Kidney capillary endothelial cell (primary cell): ENCODE measurements around the gene CERS5.
"Not testable (repeated sequence)": the region's sequence is repeated elsewhere in the genome, so short reads cannot be mapped to it uniquely, and the experiment has no call there.

Experiments used
- DNase-seq: peaks from one replicate; pipeline ENCODE4 v3.0.0-alpha.2; 2018; ENCODE audit warnings: low spot score

Gene CERS5

DNA sequence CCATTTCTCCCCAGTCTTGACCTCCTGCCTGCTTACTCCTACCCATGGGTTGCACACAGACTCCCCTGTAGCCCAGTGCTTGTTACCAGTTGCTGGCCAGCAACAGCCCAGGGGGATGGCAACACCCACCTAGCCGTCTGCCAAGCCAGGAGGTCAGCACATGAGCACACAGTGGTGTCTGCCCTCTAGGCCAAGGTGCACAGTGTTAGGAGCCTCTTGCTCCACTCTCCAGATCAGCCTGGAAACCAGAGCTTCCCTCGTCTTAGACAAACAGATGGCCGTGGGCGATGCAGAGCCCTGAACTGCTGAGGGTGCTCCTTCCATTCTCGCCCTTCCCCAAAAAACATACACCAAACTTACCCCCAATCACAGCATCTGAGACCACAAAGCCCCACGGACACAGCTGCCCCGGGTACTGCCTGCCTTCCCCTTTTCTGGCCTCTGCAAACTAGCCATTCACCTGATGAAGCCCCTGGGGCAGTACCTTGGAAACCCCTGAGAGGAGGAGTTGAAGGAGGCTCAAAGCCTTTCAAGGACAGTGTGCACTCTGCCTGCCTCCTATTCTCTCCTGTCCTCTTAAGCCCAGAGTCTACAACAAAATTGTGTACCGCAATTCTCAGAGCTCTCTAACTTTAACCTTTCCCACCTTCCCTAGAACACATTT lies 64.4 kb downstream of the CERS5 start:
- DNase-seq, result no peak

DNA sequence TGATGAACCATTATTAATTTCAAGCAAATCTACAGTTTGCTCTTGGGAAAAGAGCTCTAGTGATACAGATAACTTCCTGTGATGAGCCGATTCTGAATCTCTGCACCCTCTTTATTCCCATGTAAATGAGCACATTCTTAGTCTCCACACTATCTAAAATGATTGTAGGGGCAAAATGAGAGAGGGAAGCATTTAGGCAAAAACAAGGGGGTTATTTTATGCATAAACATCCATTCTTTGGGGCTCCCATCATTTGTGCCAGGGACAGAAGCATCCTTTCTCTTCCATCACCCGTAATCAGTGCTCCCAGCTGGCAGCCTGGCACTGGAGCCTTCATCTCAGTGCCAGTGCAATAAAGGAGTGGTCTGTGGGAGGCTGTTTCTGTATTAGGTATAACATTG lies 65.0 kb downstream of the CERS5 start:
- DNase-seq, result no peak

DNA sequence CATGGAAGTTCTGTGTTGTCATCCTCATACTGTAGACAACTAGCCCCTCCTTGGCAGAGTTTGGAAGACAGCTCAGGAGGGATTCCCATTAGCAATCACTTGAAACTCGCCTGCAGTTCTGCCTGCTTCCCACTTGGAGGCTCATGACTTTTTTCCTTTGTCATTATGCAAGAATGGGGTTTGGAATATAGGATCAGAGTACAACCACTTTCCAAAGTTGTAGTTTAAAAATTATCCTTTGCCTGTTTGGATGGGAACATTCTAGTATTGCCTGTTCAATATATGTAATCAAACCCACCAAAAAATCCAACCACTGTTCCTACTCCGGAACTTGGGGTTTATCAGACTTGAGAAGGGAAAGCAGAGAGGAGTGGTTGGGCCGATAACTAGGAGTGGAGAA lies 65.5 kb downstream of the CERS5 start:
- DNase-seq, result peak; percentile 41

DNA sequence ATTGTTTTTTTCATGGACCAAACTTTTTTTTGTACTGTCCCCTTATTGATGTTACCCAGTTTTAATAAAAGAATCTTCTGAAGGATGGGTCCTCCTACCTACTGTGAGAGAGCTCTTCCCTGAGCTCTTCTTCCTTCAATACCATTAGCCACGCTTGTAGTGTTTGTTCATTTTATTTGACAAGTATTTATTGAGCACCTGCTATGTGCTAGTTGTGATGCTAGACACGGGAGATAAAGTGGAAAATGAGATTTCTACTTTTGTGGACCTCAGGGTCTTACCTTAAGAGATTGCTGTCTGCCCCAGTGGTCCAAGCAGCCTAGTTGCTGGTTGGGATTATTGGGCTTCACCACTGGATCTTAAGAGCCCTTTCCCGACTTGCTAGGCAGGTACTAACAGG lies 66.6 kb downstream of the CERS5 start:
- DNase-seq, result no peak

DNA sequence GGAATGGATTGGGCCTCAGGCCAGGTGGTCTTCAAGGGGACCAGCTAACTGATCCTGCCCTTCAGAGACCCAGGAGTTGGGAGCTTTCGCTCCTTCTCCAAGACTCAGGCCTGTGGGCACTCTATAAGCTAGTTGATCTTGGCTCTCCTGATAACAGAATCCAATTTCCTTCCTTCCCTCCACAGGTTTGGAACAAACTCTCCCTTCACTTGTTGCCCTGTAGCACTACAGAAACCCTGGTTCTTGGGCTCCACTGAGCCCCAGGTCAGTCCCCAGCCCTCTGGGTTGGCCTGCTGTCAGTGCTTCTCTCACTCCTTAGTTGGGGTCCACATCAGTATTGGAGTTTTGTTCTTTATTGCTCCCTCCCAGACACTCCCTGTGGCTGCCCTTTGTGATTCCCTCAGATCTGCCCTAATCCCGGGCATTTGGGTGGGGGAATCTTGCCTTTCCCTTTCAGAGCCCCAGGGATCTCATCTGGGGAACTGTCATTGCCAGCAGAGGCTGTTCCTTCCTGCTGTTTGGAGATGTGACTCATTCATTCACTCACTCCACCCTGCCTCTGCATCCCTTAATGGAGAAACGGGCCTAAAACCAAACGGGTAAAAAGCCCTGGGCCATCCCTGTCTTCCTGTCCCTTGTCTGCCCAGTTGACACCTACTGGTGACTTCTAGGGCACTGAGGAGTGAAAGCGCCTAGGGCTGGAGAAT lies 67.7 kb downstream of the CERS5 start:
- no peak for DNase-seq

DNA sequence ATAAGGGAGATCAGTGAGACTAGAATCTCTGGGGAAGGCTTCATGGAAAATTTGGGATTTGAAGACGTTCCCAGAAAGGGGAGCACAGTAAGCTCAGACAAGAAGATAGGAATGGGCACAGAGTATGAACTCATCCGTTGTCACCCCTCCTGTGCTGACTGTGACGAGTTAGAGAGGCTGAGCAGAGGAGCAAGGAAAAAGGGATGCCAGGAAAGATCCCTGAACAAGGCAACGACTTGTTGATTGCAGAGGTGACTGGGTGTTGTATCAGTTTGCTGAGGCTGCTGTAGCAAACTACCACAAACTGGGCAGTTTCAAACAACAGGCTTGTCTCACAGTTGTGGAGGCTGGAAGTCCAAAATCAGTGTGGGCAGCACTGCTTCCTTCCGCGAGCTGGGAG lies 69.2 kb downstream of the CERS5 start:
- no peak for DNase-seq

DNA sequence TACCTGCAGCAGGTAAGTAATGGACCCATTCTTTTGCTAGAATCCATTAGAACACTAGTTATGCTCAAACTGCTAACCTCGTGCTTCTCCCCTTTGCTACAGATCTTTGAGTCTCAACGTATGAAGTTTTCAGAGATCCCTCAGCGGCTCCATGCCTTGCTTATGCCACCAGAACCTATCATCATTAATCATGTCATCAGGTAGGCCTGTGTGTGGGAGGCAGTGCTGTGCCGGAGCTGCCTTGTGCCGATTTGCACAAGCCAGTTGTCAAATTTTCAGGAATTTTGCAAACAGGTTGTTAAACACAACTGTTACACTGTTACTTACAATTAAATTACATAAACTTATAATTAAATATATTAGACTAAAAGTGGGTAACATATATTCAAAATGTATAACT lies 76.8 kb downstream of the CERS5 start:
- no peak for DNase-seq

DNA sequence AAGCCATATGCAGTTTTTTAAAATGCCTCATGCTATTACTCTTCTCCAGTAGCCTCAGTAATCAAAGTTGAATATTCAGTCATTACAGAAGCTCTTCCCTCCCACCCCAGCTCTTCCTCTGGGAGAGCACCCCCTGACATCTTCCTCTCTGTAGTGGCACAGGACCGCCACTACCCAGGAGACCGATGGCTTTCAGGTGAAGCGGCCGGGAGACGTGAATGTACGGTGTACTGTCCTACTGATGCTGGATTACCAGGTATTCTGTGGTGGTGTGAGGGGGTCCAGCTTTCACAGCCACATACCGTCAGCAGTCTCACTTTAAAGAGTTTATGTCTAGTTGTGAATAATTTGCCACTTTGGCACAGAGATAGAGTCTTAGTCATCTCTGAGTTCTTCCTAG lies 77.4 kb downstream of the CERS5 start:
- no peak for DNase-seq

DNA sequence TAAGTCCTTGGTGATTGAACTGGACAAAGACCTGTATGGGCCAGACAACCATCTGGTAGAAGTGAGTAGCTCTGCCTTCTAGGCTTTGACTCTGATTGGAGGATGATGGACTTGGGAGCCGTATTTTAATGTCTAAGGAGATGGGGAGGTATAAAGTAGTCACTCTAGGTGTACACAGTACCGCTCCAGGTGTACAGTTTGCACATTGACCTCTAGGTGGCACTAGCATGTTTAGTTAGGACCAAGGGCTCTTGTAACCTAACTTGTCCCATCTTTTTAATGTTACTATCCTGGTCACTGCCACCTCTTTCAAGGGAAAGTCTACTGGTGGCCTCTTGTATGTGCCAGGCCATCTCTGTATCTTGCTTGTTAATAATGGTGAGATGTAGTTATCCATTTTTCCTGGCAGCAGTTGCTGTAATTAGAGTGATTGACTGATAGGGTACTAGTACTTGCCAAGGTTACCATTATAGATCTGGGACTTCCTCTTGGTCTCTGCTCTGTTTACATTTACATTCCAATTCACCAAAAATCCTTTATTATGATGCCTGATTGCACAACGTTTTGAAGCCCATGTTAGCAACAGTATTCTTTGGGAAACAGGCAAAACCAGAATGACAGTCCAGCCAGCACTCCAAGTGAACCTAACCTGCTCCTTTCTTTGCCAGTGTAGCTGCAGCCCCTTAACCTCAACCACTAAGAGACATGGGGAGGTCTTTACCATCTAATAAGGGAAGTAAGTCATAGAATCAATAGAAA lies 78.4 kb downstream of the CERS5 start:
- DNase-seq, result no peak

DNA sequence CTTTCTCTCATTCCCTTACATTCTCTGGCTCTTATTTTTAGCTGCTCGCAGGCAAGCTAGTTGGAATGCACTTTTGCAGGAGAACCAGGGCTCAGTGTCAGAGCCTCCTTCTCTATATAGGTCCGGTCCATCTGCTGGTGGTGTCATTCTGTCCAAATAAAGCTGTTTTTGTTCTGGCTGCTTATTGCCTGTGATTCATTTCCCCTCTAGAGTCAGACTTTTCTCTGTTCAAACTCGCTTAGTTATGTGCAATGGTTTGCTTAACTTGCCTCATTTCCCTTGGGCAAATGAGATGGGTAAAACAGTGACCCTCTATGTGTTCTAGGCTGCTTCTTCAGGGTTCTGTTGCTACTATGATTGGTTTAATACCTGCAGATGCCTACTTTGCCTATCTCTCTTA lies 79.2 kb downstream of the CERS5 start:
- peak; percentile 84 for DNase-seq

DNA sequence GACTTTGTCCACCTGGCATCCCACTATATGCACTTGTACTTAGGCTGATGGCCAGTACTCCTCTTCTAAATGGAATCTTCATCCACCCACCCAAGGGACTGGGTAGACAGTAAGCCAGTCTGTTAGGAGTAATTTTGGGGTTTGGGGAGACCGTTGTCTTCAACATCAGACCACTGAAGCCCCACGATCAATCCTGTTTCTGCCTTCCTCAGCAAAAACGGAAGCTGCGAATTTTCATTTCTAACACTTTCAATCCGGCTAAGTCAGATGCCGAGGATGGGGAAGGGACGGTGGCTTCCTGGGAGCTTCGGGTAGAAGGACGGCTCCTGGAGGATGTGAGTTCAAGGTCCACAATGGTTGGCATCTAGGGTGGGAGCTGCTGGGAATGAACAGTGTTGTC lies 80.0 kb downstream of the CERS5 start:
- no peak for DNase-seq

DNA sequence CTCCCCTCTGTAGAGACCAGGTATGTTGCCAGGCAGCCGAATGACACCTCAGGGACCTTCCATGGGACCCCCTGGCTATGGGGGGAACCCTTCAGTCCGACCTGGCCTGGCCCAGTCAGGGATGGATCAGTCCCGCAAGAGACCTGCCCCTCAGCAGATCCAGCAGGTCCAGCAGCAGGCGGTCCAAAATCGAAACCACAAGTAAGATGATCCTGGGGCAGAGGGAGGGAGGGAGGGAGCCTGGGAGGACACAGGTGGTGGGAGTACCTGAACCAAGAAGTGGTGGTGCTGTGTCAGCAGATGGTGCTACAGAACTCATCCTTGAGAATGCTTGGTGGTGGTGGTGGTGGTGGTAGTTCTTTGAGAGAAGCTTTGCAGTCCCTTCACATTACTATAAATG lies 81.0 kb downstream of the CERS5 start:
- DNase-seq, result no peak

DNA sequence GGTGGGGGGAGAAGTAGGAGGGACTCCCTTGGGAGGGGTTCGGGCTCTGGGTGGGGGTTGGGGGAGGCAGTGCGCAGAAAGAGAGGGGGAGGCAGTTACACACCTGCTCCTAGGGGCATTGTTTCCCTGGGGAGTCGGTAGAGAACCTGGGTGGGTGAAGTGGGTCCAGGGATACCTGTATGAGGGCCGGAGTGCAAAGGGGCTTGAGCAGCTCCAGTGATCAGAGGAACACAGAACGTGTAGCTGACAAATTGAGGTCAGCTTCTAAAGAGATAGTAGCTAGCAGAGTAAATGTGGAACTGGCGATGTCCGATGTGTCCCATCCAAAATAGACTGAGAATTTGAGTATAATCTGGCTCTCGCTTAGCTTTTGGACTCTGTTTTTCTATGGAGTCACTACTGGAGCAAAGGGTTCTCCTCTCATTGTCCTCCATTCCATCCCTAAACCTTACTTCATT lies 81.5 kb downstream of the CERS5 start:
- no peak for DNase-seq

DNA sequence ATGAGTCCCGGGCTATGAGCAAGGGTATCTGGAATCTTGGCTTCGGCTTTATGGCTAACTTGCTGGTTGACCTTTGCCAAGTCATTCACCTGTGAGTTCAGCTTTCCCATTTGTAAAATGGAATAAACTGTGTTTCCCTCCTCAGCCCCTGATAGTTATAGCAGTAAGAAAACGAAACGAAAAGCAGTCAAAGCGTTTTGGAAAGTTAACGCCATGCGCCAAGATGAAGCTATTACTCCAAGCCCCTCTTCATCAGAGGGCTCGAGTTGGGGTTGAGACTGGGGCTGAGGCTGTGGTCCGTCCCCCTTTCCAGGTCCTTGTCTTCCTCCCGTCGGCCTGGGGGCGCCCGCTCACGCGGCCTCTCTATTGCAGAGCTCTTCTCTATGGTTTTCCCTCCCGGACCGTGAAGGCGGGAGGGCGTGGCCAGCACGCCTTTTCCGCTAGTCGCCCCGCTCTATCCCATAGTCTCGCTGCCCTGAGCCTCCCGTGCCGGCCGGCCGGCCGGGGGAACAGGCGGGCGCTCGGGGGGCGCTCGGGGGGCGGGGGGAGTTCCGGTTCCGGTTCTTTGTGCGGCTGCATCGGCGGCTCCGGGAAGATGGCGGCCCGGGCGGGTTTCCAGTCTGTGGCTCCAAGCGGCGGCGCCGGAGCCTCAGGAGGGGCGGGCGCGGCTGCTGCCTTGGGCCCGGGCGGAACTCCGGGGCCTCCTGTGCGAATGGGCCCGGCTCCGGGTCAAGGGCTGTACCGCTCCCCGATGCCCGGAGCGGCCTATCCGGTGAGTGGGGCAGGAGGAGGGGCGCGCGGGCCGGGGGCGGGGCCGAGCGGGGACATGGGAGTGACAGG lies 82.2 kb downstream of the CERS5 start, which contains the start of gene SMARCD1:
Gene SMARCD1, plus strand, starts transcription at position 568 of the 840 bp plus-strand sequence. Its CDS starts 28 bp downstream, at position 596.
- DNase-seq, result peak; percentile 75

DNA sequence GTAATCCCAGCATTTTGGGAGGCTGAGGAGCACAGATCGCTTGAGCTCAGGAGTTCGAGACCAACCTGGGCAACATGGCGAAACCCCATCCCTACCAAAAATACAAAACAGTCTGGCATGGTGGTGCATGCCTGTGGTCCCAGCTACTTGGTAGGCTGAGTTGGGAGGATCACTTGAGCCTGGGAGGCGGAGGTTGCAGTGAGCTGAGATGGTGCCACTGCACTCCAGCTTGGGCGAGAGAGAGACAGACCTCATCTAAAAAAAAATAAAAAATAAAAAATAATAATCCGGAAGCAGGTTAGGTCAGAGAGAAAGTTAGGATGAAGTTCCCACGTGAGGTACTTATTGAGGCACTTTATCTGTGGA lies 82.8 kb downstream of the CERS5 start:
- DNase-seq, result not testable (repeated sequence)

DNA sequence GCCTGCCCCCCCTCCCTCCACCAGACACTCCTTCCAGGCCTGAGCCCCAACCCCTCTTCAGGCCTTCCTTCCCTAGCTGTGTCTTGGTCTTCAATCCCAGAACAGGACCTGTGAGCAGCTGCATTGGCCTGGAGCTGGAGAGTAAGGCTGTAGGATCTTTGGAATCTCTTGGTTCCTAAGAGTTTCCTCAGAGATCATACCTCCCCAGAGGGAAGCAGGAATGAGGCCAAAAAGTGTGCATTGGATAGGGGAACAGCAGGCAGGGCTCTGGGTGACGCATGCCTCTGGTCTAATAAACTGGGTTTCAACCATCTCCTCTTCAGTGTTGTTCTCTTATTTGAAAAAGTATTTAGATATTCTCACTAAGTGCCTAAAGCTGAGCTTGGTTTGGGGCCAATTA lies 83.9 kb downstream of the CERS5 start:
- no peak for DNase-seq

DNA sequence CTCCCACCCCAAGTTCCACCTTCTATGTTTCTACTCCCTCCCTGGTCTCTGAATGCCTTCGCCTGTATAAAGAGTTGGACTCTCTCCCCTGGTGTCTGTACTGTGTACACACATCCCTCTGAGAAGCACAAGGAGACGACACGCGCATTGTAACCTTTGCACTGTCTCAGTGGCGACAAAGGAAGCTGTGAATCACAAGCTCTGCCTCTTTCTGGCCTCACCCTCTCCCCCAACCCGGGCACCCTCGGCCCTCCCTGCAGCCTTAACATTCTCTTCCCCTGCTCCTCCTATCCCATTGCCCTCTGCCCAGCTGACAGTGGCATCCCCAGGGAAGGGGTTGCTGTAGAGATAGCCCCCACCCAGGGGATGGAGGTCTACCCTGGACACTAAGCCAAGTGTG lies 84.5 kb downstream of the CERS5 start:
- DNase-seq, result no peak

DNA sequence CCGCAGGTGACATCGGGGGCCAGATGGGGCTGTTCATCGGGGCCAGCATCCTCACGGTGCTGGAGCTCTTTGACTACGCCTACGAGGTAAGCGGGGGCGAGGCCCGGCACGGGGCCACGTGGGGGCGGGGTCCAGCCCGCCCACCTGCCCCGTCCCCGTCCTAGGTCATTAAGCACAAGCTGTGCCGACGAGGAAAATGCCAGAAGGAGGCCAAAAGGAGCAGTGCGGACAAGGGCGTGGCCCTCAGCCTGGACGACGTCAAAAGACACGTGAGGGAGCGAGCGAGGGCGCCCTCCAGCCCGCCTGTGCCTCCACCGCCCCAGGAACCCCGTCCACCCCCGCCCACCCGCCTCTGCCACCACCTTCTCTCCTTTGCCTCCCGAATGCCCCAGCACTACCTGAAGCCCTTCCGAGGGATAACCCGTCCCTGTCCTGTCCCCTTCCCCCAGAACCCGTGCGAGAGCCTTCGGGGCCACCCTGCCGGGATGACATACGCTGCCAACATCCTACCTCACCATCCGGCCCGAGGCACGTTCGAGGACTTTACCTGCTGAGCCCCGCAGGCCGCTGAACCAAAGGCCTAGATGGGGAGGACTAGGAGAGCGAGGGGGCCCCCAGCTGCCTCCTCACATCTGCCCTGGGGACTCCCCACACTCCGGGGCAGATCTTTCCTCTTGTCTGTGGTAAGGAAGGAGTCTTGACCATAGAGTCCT lies 85.9 kb downstream of the CERS5 start:
- no peak for DNase-seq

DNA sequence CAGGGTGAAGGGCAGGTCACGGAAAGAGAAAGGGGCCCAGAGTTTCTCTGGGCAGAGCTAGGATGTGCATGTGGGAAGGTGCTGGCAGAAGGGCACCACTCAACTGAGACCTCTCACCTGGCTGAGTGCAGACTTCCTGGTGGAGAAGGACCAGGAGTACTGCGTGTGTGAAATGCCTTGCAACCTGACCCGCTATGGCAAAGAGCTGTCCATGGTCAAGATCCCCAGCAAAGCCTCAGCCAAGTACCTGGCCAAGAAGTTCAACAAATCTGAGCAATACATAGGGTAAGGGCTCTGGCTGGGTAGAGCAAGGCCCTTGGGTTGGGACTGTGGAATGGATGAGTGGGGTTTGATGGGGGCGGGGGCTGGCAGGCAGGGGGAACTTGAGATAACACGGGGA lies 87.4 kb downstream of the CERS5 start:
- DNase-seq, result no peak
